GM18520 (cell line): ENCODE results near the gene CGB5.
A peak's percentile ranks its signal among the peaks of the same experiment; 100 is the strongest.

Experiments used
- ATAC-seq: cut with Tn5 transposase; IDR thresholded peaks from one replicate; pipeline ENCODE4 v1.9.1; 2021; ENCODE audit not compliant: unreplicated experiment

Gene CGB5

GRCh38 chr19:49085020-49085867 is 41.6 kb downstream of the CGB5 start, which contains the start of gene SNRNP70:
Gene SNRNP70 (plus strand): TSS chr19:49085451. CDS start chr19:49086415, 964 bp downstream.
- peak; percentile 78 for ATAC-seq

- ATAC-seq: no peak
Measured at GRCh38 chr19:49085868-49086232, 42.2 kb downstream of the CGB5 start.

GRCh38 chr19:49086296-49086695 is 42.6 kb downstream of the CGB5 start:
- no peak for ATAC-seq

DNA sequence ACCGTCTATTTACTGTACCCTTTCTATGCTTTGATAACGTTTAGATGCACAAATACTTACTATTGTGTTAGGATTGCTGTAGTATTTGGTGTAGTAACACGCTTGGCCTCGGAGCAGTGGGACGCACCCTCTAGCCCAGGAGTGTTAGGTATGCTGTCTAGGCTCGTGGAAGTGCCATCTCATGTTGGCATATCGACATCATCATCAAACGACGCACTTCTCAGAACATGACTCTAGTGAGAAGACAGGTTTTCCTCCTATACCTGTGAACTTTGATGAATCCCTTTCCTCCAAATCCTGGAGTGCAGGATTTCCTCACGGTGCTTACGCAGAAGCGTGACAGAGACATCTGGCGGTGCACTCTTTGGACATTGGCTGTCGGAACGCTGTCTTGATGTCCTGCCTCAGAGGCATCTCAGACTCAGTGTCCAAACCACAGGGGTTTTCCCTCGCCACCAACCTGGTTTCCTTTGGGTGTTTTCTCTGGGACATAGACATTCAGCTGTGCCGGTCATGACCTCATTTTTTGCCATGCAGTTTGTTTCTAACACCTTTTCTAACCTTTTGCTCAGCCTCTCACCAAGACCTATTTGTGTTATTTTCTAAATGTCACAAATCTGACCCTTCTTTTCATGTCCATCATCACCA is 47.9 kb downstream of the CGB5 start:
- no peak for ATAC-seq

GRCh38 chr19:49092686-49093085 is 49.0 kb downstream of the CGB5 start:
- no peak for ATAC-seq
